ENCODE data around the gene HTT.

The HTT gene

DNA sequence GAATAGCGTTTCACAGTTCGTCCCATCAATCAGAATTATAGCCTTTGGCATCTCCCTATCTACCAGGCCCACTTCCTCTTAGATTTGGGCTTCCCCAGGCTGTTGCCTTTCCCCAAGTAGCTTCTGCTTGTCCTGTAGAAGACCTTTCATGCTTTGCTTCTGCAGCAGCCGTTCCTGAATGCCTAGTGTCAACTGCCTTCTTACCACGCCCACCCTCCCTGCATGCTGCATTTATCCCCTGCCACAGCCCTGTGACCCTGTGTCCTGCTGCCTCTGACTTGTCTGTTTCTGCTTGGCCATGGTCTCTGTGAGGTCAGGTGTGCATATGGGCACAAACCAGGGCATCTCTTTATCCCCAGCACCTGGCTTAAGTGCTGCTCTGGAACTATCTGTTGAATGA is 56.3 kb downstream of the HTT start:
- H4K20me1 ChIP-seq (ENCODE audit: insufficient read depth, low read length, poor library complexity, severe bottlenecking) = no peaks in the 10 kb centered on the region
- no peak overlapping the region for H2AFZ ChIP-seq (ENCODE audit: low read length)
- no peaks in the 10 kb centered on the region for H3F3A ChIP-seq (ENCODE audit: low read depth)
- no peak overlapping the region for H3K4me3 ChIP-seq (ENCODE audit: low read length, poor library complexity, severe bottlenecking)
- no peaks in the 10 kb centered on the region for H3K4me1 ChIP-seq (ENCODE audit: insufficient read depth, low read length, poor library complexity, severe bottlenecking)
- no peaks in the 10 kb centered on the region for H3K9me3 ChIP-seq (ENCODE audit: insufficient read depth, low read depth, low read length)
- no peaks in the 10 kb centered on the region for H3K9me2 ChIP-seq (replicated peaks; ENCODE audit: low read depth, low read length)
- peaks cover 91% of the 10 kb centered on the region; the same call in 1 of the 2 replicates for H3K36me3 ChIP-seq (ENCODE audit: insufficient read depth, low read length)
- TF ChIP-seq EZH2phosphoT487 (IDR thresholded peaks at IDR 0.05; ENCODE audit: borderline replicate concordance) = no peak
- TF ChIP-seq, protein P1, sequence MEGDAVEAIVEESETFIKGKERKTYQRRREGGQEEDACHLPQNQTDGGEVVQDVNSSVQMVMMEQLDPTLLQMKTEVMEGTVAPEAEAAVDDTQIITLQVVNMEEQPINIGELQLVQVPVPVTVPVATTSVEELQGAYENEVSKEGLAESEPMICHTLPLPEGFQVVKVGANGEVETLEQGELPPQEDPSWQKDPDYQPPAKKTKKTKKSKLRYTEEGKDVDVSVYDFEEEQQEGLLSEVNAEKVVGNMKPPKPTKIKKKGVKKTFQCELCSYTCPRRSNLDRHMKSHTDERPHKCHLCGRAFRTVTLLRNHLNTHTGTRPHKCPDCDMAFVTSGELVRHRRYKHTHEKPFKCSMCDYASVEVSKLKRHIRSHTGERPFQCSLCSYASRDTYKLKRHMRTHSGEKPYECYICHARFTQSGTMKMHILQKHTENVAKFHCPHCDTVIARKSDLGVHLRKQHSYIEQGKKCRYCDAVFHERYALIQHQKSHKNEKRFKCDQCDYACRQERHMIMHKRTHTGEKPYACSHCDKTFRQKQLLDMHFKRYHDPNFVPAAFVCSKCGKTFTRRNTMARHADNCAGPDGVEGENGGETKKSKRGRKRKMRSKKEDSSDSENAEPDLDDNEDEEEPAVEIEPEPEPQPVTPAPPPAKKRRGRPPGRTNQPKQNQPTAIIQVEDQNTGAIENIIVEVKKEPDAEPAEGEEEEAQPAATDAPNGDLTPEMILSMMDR (conservative IDR thresholded peaks at IDR 0.05; ENCODE audit: low read length) = no peak
- no peak overlapping the region for H3K4me2 ChIP-seq (ENCODE audit: low read depth, low read length, poor library complexity, severe bottlenecking)
- H3K9ac ChIP-seq (ENCODE audit: low read depth, low read length, poor library complexity, severe bottlenecking) = no peak overlapping the region
- no peaks in the 10 kb centered on the region for H3K79me2 ChIP-seq (ENCODE audit: insufficient read depth, low read length)
- H3K27me3 ChIP-seq (ENCODE audit: insufficient read depth, low read length, poor library complexity, severe bottlenecking) = no peaks in the 10 kb centered on the region

GRCh38 chr4:3134201-3134600 is 59.7 kb downstream of the HTT start:
- Histone ChIP-seq H3K27me3 (ENCODE audit: insufficient read depth, low read length, poor library complexity, severe bottlenecking) (no peaks in the 10 kb centered on the region), H3K4me1 (ENCODE audit: insufficient read depth, low read length, poor library complexity, severe bottlenecking) (no peaks in the 10 kb centered on the region), H4K20me1 (ENCODE audit: insufficient read depth, low read length, poor library complexity, severe bottlenecking) (no peaks in the 10 kb centered on the region), H3F3A (ENCODE audit: low read depth) (no peaks in the 10 kb centered on the region), H3K4me3 (ENCODE audit: low read length, poor library complexity, severe bottlenecking) (no peak overlapping the region), H3K9ac (ENCODE audit: low read depth, low read length, poor library complexity, severe bottlenecking) (no peak overlapping the region), H3K4me2 (ENCODE audit: low read depth, low read length, poor library complexity, severe bottlenecking) (no peak overlapping the region), H3K9me3 (ENCODE audit: insufficient read depth, low read depth, low read length) (no peaks in the 10 kb centered on the region), H3K36me3 (ENCODE audit: insufficient read depth, low read length) (peaks cover 87% of the 10 kb centered on the region), H3K9me2 (replicated peaks; ENCODE audit: low read depth, low read length) (no peaks in the 10 kb centered on the region), H3K79me2 (ENCODE audit: insufficient read depth, low read length) (no peaks in the 10 kb centered on the region), H2AFZ (ENCODE audit: low read length) (no peak overlapping the region)
- TF ChIP-seq EZH2phosphoT487 (IDR thresholded peaks at IDR 0.05; ENCODE audit: borderline replicate concordance) = no peak
- TF ChIP-seq, protein P1 (conservative IDR thresholded peaks at IDR 0.05; ENCODE audit: low read length) = no peak

DNA sequence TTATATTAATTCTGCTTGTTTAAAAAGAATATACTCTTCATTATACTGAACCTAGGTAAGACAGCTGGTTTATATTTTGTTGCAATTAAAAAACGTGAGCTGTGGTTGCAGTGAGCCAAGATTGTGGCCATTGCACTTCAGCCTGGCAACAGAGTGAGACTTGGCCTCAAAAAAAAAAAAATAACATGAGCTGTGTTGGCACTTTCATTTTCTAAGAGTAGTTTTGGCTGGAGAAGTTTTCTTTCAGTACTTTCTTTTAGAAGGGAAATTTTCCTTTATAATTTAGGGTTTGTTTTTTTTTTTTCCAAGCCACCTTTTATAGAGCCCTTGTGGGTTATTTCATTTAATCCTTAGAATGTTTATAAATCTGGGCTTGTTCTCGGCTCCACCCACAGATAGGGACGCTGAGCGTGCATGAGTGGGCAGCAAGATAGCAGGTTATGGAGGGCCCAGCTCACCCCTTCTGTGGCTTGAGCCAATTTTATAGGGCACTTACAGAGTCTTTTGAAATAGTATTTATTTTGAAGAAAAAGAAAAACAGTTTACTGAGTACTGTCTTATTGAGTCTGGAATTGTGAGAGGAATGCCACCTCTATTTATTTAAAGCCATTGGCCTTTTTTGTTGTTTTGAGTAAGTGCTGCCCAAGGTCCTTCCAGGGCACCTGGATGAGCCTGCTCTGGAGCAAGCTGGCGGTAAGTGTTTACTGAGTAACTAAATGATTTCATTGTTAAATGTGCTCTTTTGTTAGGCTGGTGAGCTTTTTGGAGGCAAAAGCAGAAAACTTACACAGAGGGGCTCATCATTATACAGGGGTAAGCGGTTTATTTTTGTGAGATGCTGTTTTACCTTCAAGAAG is 60.9 kb downstream of the HTT start:
- Histone ChIP-seq H3F3A (ENCODE audit: low read depth) (no peaks in the 10 kb centered on the region), H3K9me2 (replicated peaks; ENCODE audit: low read depth, low read length) (no peaks in the 10 kb centered on the region), H3K79me2 (ENCODE audit: insufficient read depth, low read length) (no peaks in the 10 kb centered on the region), H4K20me1 (ENCODE audit: insufficient read depth, low read length, poor library complexity, severe bottlenecking) (no peaks in the 10 kb centered on the region), H2AFZ (ENCODE audit: low read length) (no peak overlapping the region), H3K36me3 (ENCODE audit: insufficient read depth, low read length) (peaks cover 87% of the 10 kb centered on the region), H3K4me3 (ENCODE audit: low read length, poor library complexity, severe bottlenecking) (no peak overlapping the region), H3K9ac (ENCODE audit: low read depth, low read length, poor library complexity, severe bottlenecking) (no peak overlapping the region), H3K4me2 (ENCODE audit: low read depth, low read length, poor library complexity, severe bottlenecking) (no peak overlapping the region), H3K9me3 (ENCODE audit: insufficient read depth, low read depth, low read length) (no peaks in the 10 kb centered on the region), H3K4me1 (ENCODE audit: insufficient read depth, low read length, poor library complexity, severe bottlenecking) (no peaks in the 10 kb centered on the region), H3K27me3 (ENCODE audit: insufficient read depth, low read length, poor library complexity, severe bottlenecking) (no peaks in the 10 kb centered on the region)
- TF ChIP-seq, protein P1 (conservative IDR thresholded peaks at IDR 0.05; ENCODE audit: low read length) = no peak
- TF ChIP-seq EZH2phosphoT487 (IDR thresholded peaks at IDR 0.05; ENCODE audit: borderline replicate concordance) = no peak

All from Loucy (cell line).